ENCODE data around the gene KIF26B.

KIF26B gene

DNA sequence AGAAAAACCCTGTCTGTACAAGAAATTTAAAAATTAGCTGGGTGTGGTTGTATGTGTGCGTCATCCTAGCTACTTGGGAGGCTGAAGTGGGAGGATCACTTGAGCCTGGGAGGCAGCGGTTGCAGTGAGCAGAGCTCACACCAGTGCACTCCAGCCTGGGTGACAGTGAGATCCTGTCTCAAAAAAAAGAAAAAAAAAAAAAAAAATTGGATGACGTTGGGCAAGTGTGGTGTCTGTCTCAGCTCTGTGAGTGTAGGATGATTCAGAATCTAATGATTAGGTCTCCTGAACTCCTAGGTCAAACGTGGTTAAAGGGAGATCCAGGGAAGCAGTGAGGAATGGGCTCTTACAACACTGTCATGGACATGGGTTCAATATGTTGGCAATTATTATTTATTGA, 435.9 kb downstream of the KIF26B start:
- no peak for ATAC-seq
- no peak for TF ChIP-seq ISL1 (CRISPR knock-in tag; IDR thresholded peaks at IDR 0.05)
- TF ChIP-seq ARNTL (CRISPR knock-in tag; IDR thresholded peaks at IDR 0.05; ENCODE audit: borderline replicate concordance, low read depth): no peak
- TF ChIP-seq POU6F1 (CRISPR knock-in tag; IDR thresholded peaks at IDR 0.05; ENCODE audit: borderline replicate concordance, low read depth): no peak
- no peak for TF ChIP-seq TSHZ2 (CRISPR knock-in tag; IDR thresholded peaks at IDR 0.05)
- no peak for TF ChIP-seq ZFP3 (CRISPR knock-in tag; IDR thresholded peaks at IDR 0.05)
- TF ChIP-seq GLIS3 (CRISPR knock-in tag; IDR thresholded peaks at IDR 0.05): no peak
- TF ChIP-seq ZNF8 (CRISPR knock-in tag; IDR thresholded peaks at IDR 0.05): no peak
- TF ChIP-seq, protein P1, sequence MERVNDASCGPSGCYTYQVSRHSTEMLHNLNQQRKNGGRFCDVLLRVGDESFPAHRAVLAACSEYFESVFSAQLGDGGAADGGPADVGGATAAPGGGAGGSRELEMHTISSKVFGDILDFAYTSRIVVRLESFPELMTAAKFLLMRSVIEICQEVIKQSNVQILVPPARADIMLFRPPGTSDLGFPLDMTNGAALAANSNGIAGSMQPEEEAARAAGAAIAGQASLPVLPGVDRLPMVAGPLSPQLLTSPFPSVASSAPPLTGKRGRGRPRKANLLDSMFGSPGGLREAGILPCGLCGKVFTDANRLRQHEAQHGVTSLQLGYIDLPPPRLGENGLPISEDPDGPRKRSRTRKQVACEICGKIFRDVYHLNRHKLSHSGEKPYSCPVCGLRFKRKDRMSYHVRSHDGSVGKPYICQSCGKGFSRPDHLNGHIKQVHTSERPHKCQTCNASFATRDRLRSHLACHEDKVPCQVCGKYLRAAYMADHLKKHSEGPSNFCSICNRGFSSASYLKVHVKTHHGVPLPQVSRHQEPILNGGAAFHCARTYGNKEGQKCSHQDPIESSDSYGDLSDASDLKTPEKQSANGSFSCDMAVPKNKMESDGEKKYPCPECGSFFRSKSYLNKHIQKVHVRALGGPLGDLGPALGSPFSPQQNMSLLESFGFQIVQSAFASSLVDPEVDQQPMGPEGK (CRISPR knock-in tag; IDR thresholded peaks at IDR 0.05; ENCODE audit: borderline replicate concordance): no peak
- no peak for TF ChIP-seq ESRRG (CRISPR knock-in tag; IDR thresholded peaks at IDR 0.05)

DNA sequence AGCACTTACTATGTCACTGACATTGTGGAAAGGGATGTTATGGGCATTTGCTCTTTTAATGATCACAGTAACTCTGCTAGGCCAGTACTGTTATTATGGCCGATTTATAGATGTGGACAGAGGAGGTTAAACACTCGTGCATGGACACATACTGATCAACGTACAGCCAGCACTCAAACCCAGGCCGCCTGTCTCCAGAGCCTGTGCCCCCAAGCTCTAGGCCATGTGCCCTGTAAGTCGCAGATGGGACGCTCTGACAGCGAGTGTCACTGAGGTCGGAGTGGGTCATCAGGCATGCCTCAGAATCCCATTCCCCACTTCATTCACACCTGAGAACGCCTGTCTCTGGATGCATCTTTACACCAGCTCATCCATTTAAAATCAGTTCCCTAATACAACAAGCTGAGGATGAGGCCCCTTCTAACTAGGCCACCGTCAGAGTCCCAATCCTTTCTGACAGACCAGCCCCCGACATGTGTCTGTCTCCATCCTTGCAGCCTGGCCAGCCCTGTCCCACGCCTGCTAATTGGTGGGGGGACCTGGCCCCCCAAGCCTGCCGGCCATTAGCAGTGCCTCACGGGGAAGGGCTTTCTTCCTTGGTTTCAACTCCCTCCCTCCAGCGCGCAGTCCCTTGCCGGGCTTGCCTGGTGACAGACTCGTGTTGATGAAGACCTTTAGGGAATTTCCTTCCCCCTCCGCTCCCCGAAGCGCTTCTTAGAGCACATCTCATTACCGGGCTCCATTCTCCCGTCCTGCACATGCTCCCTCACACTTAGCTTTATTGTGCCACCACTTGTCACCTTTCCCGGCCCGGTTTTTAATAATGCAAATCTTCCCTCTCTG, 436.8 kb downstream of the KIF26B start:
- no peak for TF ChIP-seq ZNF8 (CRISPR knock-in tag; IDR thresholded peaks at IDR 0.05)
- TF ChIP-seq ZNF70 (CRISPR knock-in tag; IDR thresholded peaks at IDR 0.05): no peak
- TF ChIP-seq ZFP3 (CRISPR knock-in tag; IDR thresholded peaks at IDR 0.05): no peak
- TF ChIP-seq CSDC2 (CRISPR knock-in tag; IDR thresholded peaks at IDR 0.05): no peak
- TF ChIP-seq OSR1 (CRISPR knock-in tag; IDR thresholded peaks at IDR 0.05): no peak
- TF ChIP-seq POU6F1 (CRISPR knock-in tag; IDR thresholded peaks at IDR 0.05; ENCODE audit: borderline replicate concordance, low read depth): no peak
- TF ChIP-seq ZFP30 (CRISPR knock-in tag; IDR thresholded peaks at IDR 0.05): no peak
- no peak for TF ChIP-seq TOX (CRISPR knock-in tag; IDR thresholded peaks at IDR 0.05; ENCODE audit: borderline replicate concordance)
- no peak for TF ChIP-seq RARB (CRISPR knock-in tag; IDR thresholded peaks at IDR 0.05)
- TF ChIP-seq BACH2 (CRISPR knock-in tag; IDR thresholded peaks at IDR 0.05; ENCODE audit: borderline replicate concordance): no peak
- no peak for TF ChIP-seq ZC3H10 (CRISPR knock-in tag; IDR thresholded peaks at IDR 0.05)
- TF ChIP-seq, protein P2, sequence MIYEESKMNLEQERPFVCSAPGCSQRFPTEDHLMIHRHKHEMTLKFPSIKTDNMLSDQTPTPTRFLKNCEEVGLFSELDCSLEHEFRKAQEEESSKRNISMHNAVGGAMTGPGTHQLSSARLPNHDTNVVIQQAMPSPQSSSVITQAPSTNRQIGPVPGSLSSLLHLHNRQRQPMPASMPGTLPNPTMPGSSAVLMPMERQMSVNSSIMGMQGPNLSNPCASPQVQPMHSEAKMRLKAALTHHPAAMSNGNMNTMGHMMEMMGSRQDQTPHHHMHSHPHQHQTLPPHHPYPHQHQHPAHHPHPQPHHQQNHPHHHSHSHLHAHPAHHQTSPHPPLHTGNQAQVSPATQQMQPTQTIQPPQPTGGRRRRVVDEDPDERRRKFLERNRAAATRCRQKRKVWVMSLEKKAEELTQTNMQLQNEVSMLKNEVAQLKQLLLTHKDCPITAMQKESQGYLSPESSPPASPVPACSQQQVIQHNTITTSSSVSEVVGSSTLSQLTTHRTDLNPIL (CRISPR knock-in tag; IDR thresholded peaks at IDR 0.05; ENCODE audit: low read depth): no peak
- no peak for ATAC-seq

GRCh38 chr1:245592189-245592460, 437.3 kb downstream of the KIF26B start:
- ATAC-seq: no peak
- TF ChIP-seq ZFP30 (CRISPR knock-in tag; IDR thresholded peaks at IDR 0.05): no peak
- no peak for TF ChIP-seq ZNF565 (CRISPR knock-in tag; conservative IDR thresholded peaks at IDR 0.05; ENCODE audit: low read depth)
- no peak for TF ChIP-seq ZNF8 (CRISPR knock-in tag; IDR thresholded peaks at IDR 0.05)
- no peak for TF ChIP-seq ZFP3 (CRISPR knock-in tag; IDR thresholded peaks at IDR 0.05)
- TF ChIP-seq BACH2 (CRISPR knock-in tag; IDR thresholded peaks at IDR 0.05; ENCODE audit: borderline replicate concordance): no peak
- no peak for TF ChIP-seq ZNF70 (CRISPR knock-in tag; IDR thresholded peaks at IDR 0.05)
- TF ChIP-seq, protein P1 (CRISPR knock-in tag; IDR thresholded peaks at IDR 0.05; ENCODE audit: borderline replicate concordance): no peak
- no peak for TF ChIP-seq TCF4 (CRISPR knock-in tag; IDR thresholded peaks at IDR 0.05; ENCODE audit: borderline replicate concordance)
- TF ChIP-seq ESRRG (CRISPR knock-in tag; IDR thresholded peaks at IDR 0.05): no peak
- no peak for TF ChIP-seq CSDC2 (CRISPR knock-in tag; IDR thresholded peaks at IDR 0.05)
- TF ChIP-seq RARB (CRISPR knock-in tag; IDR thresholded peaks at IDR 0.05): no peak
- TF ChIP-seq, protein P2 (CRISPR knock-in tag; IDR thresholded peaks at IDR 0.05; ENCODE audit: low read depth): no peak
- TF ChIP-seq PPARA (CRISPR knock-in tag; IDR thresholded peaks at IDR 0.05; ENCODE audit: borderline replicate concordance): no peak
- no peak for TF ChIP-seq POU6F1 (CRISPR knock-in tag; IDR thresholded peaks at IDR 0.05; ENCODE audit: borderline replicate concordance, low read depth)

Data from SK-N-SH treated with all-trans-retinoic acid at 6 μM for 48 hours (cell line).